ENCODE results near the gene MRGPRG. TPM values are rescaled to one million over a fixed set of nuclear protein-coding genes. Genes with fewer than 3 reads are reported as not detected.

MRGPRG gene
- total RNA-seq, 1 experiment from 2014 or later = not detected

GRCh38 chr11:3221408-3222002 is 2.9 kb upstream of the MRGPRG start:
- BruUV-seq (replicated peaks) = no TSS peak
- POLR2A ChIA-PET (ENCODE audit: low non-redundant PET) = no interaction called here
- intact Hi-C loops (cut with micrococcal nuclease; ENCODE audit: unreplicated experiment) = no loop called here
- no peak for DNase-seq (ENCODE audit: low spot score)
- CTCF ChIA-PET = no interaction called here
- H3K9me3 ChIP-seq (ENCODE audit: low read depth, low read length, poor library complexity, severe bottlenecking) = no peaks in the 10 kb centered on the region
- no peak overlapping the region for H3K27ac ChIP-seq (ENCODE audit: low read depth, low read length, poor library complexity, severe bottlenecking)
- no peak overlapping the region for H3K4me3 ChIP-seq (ENCODE audit: low read depth, low read length, poor library complexity, severe bottlenecking)
- no peaks in the 10 kb centered on the region for H3K27me3 ChIP-seq (replicated peaks; ENCODE audit: insufficient read depth, low read depth, low read length, poor library complexity)
- H3K4me1 ChIP-seq (ENCODE audit: insufficient read depth, low read length, poor library complexity, severe bottlenecking) = no peaks in the 10 kb centered on the region
- no peak for TF ChIP-seq CTCF (conservative IDR thresholded peaks at IDR 0.05; ENCODE audit: low read depth, low read length)
- TF ChIP-seq EZH2 (IDR thresholded peaks at IDR 0.05; ENCODE audit: borderline replicate concordance, low read depth, low read length, poor library complexity, severe bottlenecking) = no peak
- H3K36me3 ChIP-seq (ENCODE audit: insufficient read depth, low read length, poor library complexity, severe bottlenecking) = no peaks in the 10 kb centered on the region

GRCh38 chr11:3220521-3221407 is 2.2 kb upstream of the MRGPRG start:
- H3K36me3 ChIP-seq (ENCODE audit: insufficient read depth, low read length, poor library complexity, severe bottlenecking) = no peaks in the 10 kb centered on the region
- no peak for TF ChIP-seq CTCF (conservative IDR thresholded peaks at IDR 0.05; ENCODE audit: low read depth, low read length)
- TF ChIP-seq EZH2 (IDR thresholded peaks at IDR 0.05; ENCODE audit: borderline replicate concordance, low read depth, low read length, poor library complexity, severe bottlenecking) = no peak
- no TSS peak for BruUV-seq (replicated peaks)
- no peaks in the 10 kb centered on the region for H3K4me1 ChIP-seq (ENCODE audit: insufficient read depth, low read length, poor library complexity, severe bottlenecking)
- CTCF ChIA-PET = no interaction called here
- H3K27me3 ChIP-seq (replicated peaks; ENCODE audit: insufficient read depth, low read depth, low read length, poor library complexity) = no peaks in the 10 kb centered on the region
- no peak for DNase-seq (ENCODE audit: low spot score)
- H3K27ac ChIP-seq (ENCODE audit: low read depth, low read length, poor library complexity, severe bottlenecking) = no peak overlapping the region
- no peaks in the 10 kb centered on the region for H3K9me3 ChIP-seq (ENCODE audit: low read depth, low read length, poor library complexity, severe bottlenecking)
- intact Hi-C loops (cut with micrococcal nuclease; ENCODE audit: unreplicated experiment) = no loop called here
- POLR2A ChIA-PET (ENCODE audit: low non-redundant PET) = no interaction called here
- no peak overlapping the region for H3K4me3 ChIP-seq (ENCODE audit: low read depth, low read length, poor library complexity, severe bottlenecking)

- no peak for TF ChIP-seq EZH2 (IDR thresholded peaks at IDR 0.05; ENCODE audit: borderline replicate concordance, low read depth, low read length, poor library complexity, severe bottlenecking)
- no peak for TF ChIP-seq CTCF (conservative IDR thresholded peaks at IDR 0.05; ENCODE audit: low read depth, low read length)
- Histone ChIP-seq H3K36me3 (ENCODE audit: insufficient read depth, low read length, poor library complexity, severe bottlenecking) (no peaks in the 10 kb centered on the region), H3K9me3 (ENCODE audit: low read depth, low read length, poor library complexity, severe bottlenecking) (no peaks in the 10 kb centered on the region), H3K4me1 (ENCODE audit: insufficient read depth, low read length, poor library complexity, severe bottlenecking) (no peaks in the 10 kb centered on the region), H3K4me3 (ENCODE audit: low read depth, low read length, poor library complexity, severe bottlenecking) (no peak overlapping the region), H3K27me3 (replicated peaks; ENCODE audit: insufficient read depth, low read depth, low read length, poor library complexity) (no peaks in the 10 kb centered on the region), H3K27ac (ENCODE audit: low read depth, low read length, poor library complexity, severe bottlenecking) (no peak overlapping the region)
- DNase-seq (ENCODE audit: low spot score) = no peak
- no TSS peak for BruUV-seq (replicated peaks)
- ChIA-PET CTCF (no interaction called here), POLR2A (ENCODE audit: low non-redundant PET) (no interaction called here)
- intact Hi-C loops (cut with micrococcal nuclease; ENCODE audit: unreplicated experiment) = no loop called here
Observed at GRCh38 chr11:3220101-3220500, 1.5 kb upstream of the MRGPRG start.
